Measurements from ENCODE around the gene CD300LD.
"Not testable (repeated sequence)": the region's sequence is repeated elsewhere in the genome, so short reads cannot be mapped to it uniquely, and the experiment has no call there.

The CD300LD gene

GRCh38 chr17:74571621-74572270 is 20.3 kb downstream of the CD300LD start:
- no peak for DNase-seq (ENCODE audit: low read depth in 2 of 2)

GRCh38 chr17:74569020-74570003 is 22.8 kb downstream of the CD300LD start:
- DNase-seq (ENCODE audit: low read depth in 2 of 2): peak in 1 of 2 donors; percentile 22

GRCh38 chr17:74568106-74568873 is 23.8 kb downstream of the CD300LD start:
- DNase-seq (ENCODE audit: low read depth in 2 of 2): no peak

GRCh38 chr17:74567397-74567796 is 24.7 kb downstream of the CD300LD start, which contains the start of gene CD300H:
CD300H (minus strand) TSS chr17:74567509.
- DNase-seq (ENCODE audit: low read depth in 2 of 2): no peak

- peak in 1 of 2 donors; percentile 25 for DNase-seq (ENCODE audit: low read depth in 2 of 2)
These were observed 25.8 kb downstream of the CD300LD start for GRCh38 chr17:74566132-74566753.

- DNase-seq (ENCODE audit: low read depth in 2 of 2): no peak
These were observed 27.0 kb downstream of the CD300LD start for GRCh38 chr17:74565126-74565525.

GRCh38 chr17:74563358-74563757 is 28.7 kb downstream of the CD300LD start:
- no peak for DNase-seq (ENCODE audit: low read depth in 2 of 2)

GRCh38 chr17:74561586-74561985 is 30.5 kb downstream of the CD300LD start:
- DNase-seq (ENCODE audit: low read depth in 2 of 2): no peak

GRCh38 chr17:74558882-74559519 is 33.1 kb downstream of the CD300LD start:
- no peak for DNase-seq (ENCODE audit: low read depth in 2 of 2)

GRCh38 chr17:74558402-74558801 is 33.7 kb downstream of the CD300LD start:
- DNase-seq (ENCODE audit: low read depth in 2 of 2): not testable (repeated sequence)

GRCh38 chr17:74555427-74555940 is 36.6 kb downstream of the CD300LD start:
- no peak for DNase-seq (ENCODE audit: low read depth in 2 of 2)

GRCh38 chr17:74554909-74555308 is 37.2 kb downstream of the CD300LD start:
- no peak for DNase-seq (ENCODE audit: low read depth in 2 of 2)

- no peak for DNase-seq (ENCODE audit: low read depth in 2 of 2)
These were observed 40.0 kb downstream of the CD300LD start for GRCh38 chr17:74552037-74552436.

GRCh38 chr17:74550602-74551001 is 41.5 kb downstream of the CD300LD start:
- DNase-seq (ENCODE audit: low read depth in 2 of 2): no peak

- no peak for DNase-seq (ENCODE audit: low read depth in 2 of 2)
These were observed 42.7 kb downstream of the CD300LD start for GRCh38 chr17:74549343-74549742.

- peak in 1 of 2 donors; percentile 10 for DNase-seq (ENCODE audit: low read depth in 2 of 2)
These were observed 44.3 kb downstream of the CD300LD start for GRCh38 chr17:74547736-74548135.

GRCh38 chr17:74547264-74547663 is 44.8 kb downstream of the CD300LD start:
- no peak for DNase-seq (ENCODE audit: low read depth in 2 of 2)

- DNase-seq (ENCODE audit: low read depth in 2 of 2): no peak
These were observed 45.5 kb downstream of the CD300LD start for GRCh38 chr17:74546586-74546985.

GRCh38 chr17:74545843-74546230 is 46.2 kb downstream of the CD300LD start, which contains the start of gene CD300C:
CD300C (minus strand) TSS chr17:74546115; CDS start chr17:74545782, 333 bp downstream.
- DNase-seq (ENCODE audit: low read depth in 2 of 2): no peak

- no peak for DNase-seq (ENCODE audit: low read depth in 2 of 2)
These were observed 46.9 kb downstream of the CD300LD start for GRCh38 chr17:74544991-74545842.

All from stimulated activated CD8-positive, alpha-beta memory T cell treated with anti-CD3 and anti-CD28 coated beads, Interleukin-2, amount 100 ng/mL, for 48 hours (primary cell).